ENCODE data around the gene CIART. TPM values are rescaled to one million over a fixed set of nuclear protein-coding genes. Genes with fewer than 3 reads are reported as not detected.

Gene CIART
- total and polyA plus RNA-seq, 5 experiments from 2014 or later: 0.74 to 1.8 (median 1.0) TPM

- no peak for DNase-seq
- peaks cover 14 to 27% (median 24%) of the 10 kb centered on the region in 4 donors for H3K4me1 Mint-ChIP-seq
- POLR2A ChIA-PET: interaction anchor here (0.7 to 0.9 kb wide), 2 partner anchors 9 to 16 kb away, joined by 4 to 5 read pairs; partner anchors contain the start of gene C1orf54
Observed at GRCh38 chr1:150263549-150263948, 18.8 kb upstream of the CIART start.

DNA sequence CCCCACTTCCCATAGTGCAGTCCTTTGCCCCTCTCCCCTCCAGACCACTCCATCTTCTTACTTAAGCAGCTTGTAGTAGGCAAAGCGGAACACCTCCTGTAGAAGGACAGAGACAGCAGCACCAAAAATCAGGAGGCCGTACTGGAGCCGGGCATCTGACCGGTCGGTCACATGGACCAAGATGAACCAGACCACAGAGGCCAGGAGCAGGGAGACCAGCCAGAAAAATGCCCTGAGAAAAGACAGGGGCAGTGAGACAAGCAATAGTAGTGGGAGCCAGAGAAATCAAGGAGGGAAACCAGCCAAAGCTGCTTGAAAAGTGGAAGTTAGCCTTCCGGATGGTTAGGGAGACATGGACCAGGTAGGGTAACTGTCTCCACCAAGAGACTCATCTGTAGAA lies 14.5 kb upstream of the CIART start:
- H3K4me3 Mint-ChIP-seq: peak overlapping the region; percentile 83 to 99 (median 98)
- DNase-seq (no peak), ATAC-seq (no peak)
- POLR2A ChIA-PET: interaction anchor here (0.6 kb wide), 1 partner anchor 31 kb away, joined by 3 read pairs; no protein-coding TSS in a partner anchor
- H3K27me3 Mint-ChIP-seq: no peaks in the 10 kb centered on the region
- peaks cover 0 to 33% (median 4%) of the 10 kb centered on the region in 3 donors for H3K36me3 Mint-ChIP-seq
- H3K27ac Mint-ChIP-seq: peak overlapping the region; percentile 91 to 99 (median 98)
- no peaks in the 10 kb centered on the region for H3K9me3 Mint-ChIP-seq
- peaks cover 20 to 40% (median 31%) of the 10 kb centered on the region in 4 donors for H3K4me1 Mint-ChIP-seq

More at GRCh38 chr1:150263549-150263948, 18.8 kb upstream of the CIART start:
- no peak overlapping the region for H3K4me3 Mint-ChIP-seq
- peaks cover 0 to 6% (median 0%) of the 10 kb centered on the region in 5 donors for H3K27me3 Mint-ChIP-seq
- ATAC-seq: no peak
- peaks cover 0 to 33% (median 2%) of the 10 kb centered on the region in 3 donors for H3K36me3 Mint-ChIP-seq
- peak overlapping the region in 1 of 10 donors; percentile 58 for H3K27ac Mint-ChIP-seq
- H3K9me3 Mint-ChIP-seq: no peaks in the 10 kb centered on the region

GRCh38 chr1:150268340-150268704 lies 14.0 kb upstream of the CIART start:
- POLR2A ChIA-PET: interaction anchor here (0.6 to 2.1 kb wide), 9 partner anchors 8 to 1187 kb away, joined by 3 to 12 read pairs (median 5); partner anchors contain the start of genes ANP32E, CA14, PLEKHO1 and RPRD2
- no peaks in the 10 kb centered on the region for H3K9me3 Mint-ChIP-seq
- H3K4me3 Mint-ChIP-seq: peak overlapping the region; percentile 83 to 99 (median 98)
- peak in 9 of 10 donors; percentile 28 to 76 (median 46) for DNase-seq
- ATAC-seq: peak; percentile 57 to 70
- no peaks in the 10 kb centered on the region for H3K27me3 Mint-ChIP-seq
- peaks cover 20 to 40% (median 31%) of the 10 kb centered on the region in 4 donors for H3K4me1 Mint-ChIP-seq
- H3K27ac Mint-ChIP-seq: peak overlapping the region; percentile 91 to 99 (median 98)
- H3K36me3 Mint-ChIP-seq: peaks cover 0 to 33% (median 4%) of the 10 kb centered on the region in 3 donors

DNA sequence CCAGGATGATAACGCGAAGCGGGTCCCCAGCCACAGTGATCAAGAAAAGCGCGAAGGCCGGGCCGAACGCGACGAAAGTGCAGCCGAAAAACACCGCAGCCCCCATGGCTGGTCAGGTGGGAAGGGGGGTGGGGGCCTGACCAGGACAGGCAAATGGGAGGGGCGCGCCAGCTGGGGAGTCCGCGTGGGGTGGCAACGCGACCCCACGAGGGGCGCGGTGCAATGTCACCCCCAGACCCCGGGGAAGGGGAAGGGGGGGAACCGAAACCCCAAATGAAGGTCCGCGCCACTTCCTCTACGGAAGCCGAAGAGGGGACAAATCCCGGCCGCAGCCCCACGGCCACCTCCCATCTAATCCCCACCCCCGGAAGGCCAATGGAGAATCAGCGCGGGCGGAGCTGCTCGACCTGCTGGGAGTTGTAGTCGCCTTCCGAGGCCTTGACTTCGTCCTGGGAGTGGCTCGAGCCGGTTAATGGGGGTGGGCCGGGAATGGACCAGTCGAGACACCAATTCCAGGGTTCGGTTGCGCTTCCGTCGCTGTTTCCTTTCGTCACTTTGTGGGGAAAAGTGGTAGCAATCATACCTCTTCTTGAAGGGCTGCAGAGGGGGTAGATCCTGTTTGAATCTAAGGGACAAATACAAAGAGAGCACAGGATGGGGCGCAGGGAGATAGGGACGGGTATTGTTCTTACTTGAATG lies 13.5 kb upstream of the CIART start, which contains the start of gene APH1A:
TSS of gene APH1A (minus strand) at position 312 of the 699 bp plus-strand sequence. CDS start at position 106, 206 bp downstream.
- Mint-ChIP-seq H3K4me3 (peak within 1 kb of the TSS; percentile 83 to 99 (median 98)), H3K27me3 (no peaks in the 10 kb centered on the region), H3K4me1 (peaks cover 22 to 40% (median 31%) of the 10 kb centered on the region in 4 donors), H3K27ac (peak within 1 kb of the TSS; percentile 91 to 99 (median 98)), H3K9me3 (no peaks in the 10 kb centered on the region), H3K36me3 (peaks cover 0 to 36% (median 4%) of the 10 kb centered on the region in 3 donors)
- DNase-seq (peak; percentile 73 to 97 (median 89)), ATAC-seq (peak; percentile 91 to 96)
- POLR2A ChIA-PET: interaction anchor here (0.6 to 2.1 kb wide), 14 partner anchors 8 to 1187 kb away, joined by 3 to 12 read pairs (median 4); partner anchors contain the start of genes ANP32E, CA14, MCL1 and PLEKHO1

GRCh38 chr1:150269451-150269850 lies 12.9 kb upstream of the CIART start:
- no peak for DNase-seq
- POLR2A ChIA-PET: interaction anchor here (0.8 to 2.1 kb wide), 13 partner anchors 9 to 341 kb away, joined by 3 to 12 read pairs (median 5); partner anchors contain the start of genes ANP32E, CA14, MCL1 and PLEKHO1
- Mint-ChIP-seq H3K36me3 (peaks cover 0 to 36% (median 4%) of the 10 kb centered on the region in 3 donors), H3K4me3 (peak overlapping the region; percentile 83 to 99 (median 98)), H3K27ac (peak overlapping the region; percentile 91 to 99 (median 98)), H3K27me3 (no peaks in the 10 kb centered on the region), H3K9me3 (no peaks in the 10 kb centered on the region), H3K4me1 (peaks cover 22 to 40% (median 31%) of the 10 kb centered on the region in 4 donors)
- ATAC-seq: no peak

DNA sequence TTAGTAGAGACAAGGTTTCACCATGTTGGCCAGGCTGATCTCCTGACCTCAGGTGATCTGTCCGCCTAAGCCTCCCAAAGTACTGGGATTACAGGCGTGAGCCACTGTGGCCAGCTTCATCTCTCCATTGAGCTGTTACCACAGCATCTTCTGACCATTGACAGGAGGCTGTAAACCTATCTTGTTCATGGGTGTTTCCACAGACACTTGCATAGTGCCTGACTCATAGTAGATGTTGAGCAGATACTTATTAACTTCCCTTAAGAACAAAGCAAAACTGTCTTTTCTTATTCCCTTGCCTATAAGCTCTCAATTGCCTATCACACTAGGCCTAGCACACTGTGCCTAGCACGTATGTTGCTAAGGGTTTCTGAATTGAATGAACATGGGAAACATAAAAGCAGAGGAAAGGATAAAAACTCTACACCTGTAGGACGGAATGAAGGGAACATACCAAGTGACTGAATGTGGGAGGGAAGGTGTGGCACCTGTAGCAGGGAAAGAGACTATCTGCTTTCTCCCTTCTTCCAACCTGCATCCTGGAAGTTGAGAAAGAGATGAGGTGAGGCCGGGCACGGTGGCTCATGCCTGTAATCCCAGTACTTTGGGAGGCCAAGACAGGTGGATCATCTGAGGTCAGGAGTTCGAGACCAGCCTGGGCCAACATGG lies 10.9 kb upstream of the CIART start:
- POLR2A ChIA-PET: no interaction called here
- Mint-ChIP-seq H3K4me3 (peak overlapping the region in 1 of 10 donors; percentile 45), H3K27me3 (no peaks in the 10 kb centered on the region), H3K4me1 (peaks cover 22 to 33% (median 29%) of the 10 kb centered on the region in 4 donors), H3K36me3 (peaks cover 0 to 21% (median 1%) of the 10 kb centered on the region in 3 donors), H3K27ac (peak overlapping the region in 2 of 10 donors; percentile 15 to 75), H3K9me3 (no peaks in the 10 kb centered on the region)
- no peak for DNase-seq
- no peak for ATAC-seq

- no peaks in the 10 kb centered on the region for H3K9me3 Mint-ChIP-seq
- no peak overlapping the region for H3K27ac Mint-ChIP-seq
- H3K4me3 Mint-ChIP-seq: no peak overlapping the region
- peaks cover 11 to 15% (median 11%) of the 10 kb centered on the region in 4 donors for H3K4me1 Mint-ChIP-seq
- H3K36me3 Mint-ChIP-seq: peaks cover 0 to 9% (median 1%) of the 10 kb centered on the region in 3 donors
- no peak for ATAC-seq
- DNase-seq: no peak
- POLR2A ChIA-PET: interaction anchor here (1.0 kb wide), 1 partner anchor 10 kb away, joined by 4 read pairs; no protein-coding TSS in a partner anchor
- peaks cover 0 to 2% (median 0%) of the 10 kb centered on the region in 5 donors for H3K27me3 Mint-ChIP-seq
Observed at GRCh38 chr1:150273311-150273710, 9.0 kb upstream of the CIART start.

- Mint-ChIP-seq H3K36me3 (peaks cover 0 to 5% (median 0%) of the 10 kb centered on the region in 3 donors), H3K27ac (peak overlapping the region in 6 of 10 donors; percentile 13 to 94 (median 70)), H3K4me3 (peak overlapping the region; percentile 29 to 99 (median 58)), H3K9me3 (no peaks in the 10 kb centered on the region), H3K4me1 (peaks cover 19 to 33% (median 28%) of the 10 kb centered on the region in 4 donors), H3K27me3 (peaks cover 0 to 11% (median 0%) of the 10 kb centered on the region in 5 donors)
- no peak for ATAC-seq
- POLR2A ChIA-PET: interaction anchor here (1.1 to 2.1 kb wide), 3 partner anchors 11 to 24 kb away, joined by 5 to 9 read pairs (median 7); partner anchors contain the start of gene APH1A
- DNase-seq: no peak
Observed at GRCh38 chr1:150280138-150280707, 2.1 kb upstream of the CIART start.

- Mint-ChIP-seq H3K4me1 (peaks cover 19 to 33% (median 28%) of the 10 kb centered on the region in 4 donors), H3K36me3 (peaks cover 0 to under 1% (median 0%) of the 10 kb centered on the region in 3 donors), H3K27me3 (peaks cover 0 to 11% (median 0%) of the 10 kb centered on the region in 5 donors), H3K4me3 (peak overlapping the region; percentile 75 to 99 (median 89)), H3K27ac (peak overlapping the region; percentile 78 to 95 (median 92)), H3K9me3 (no peaks in the 10 kb centered on the region)
- DNase-seq (peak; percentile 19 to 81 (median 50)), ATAC-seq (peak; percentile 32 to 52)
- POLR2A ChIA-PET: interaction anchor here (0.8 to 2.1 kb wide), 7 partner anchors 12 to 82 kb away, joined by 3 to 9 read pairs (median 4); partner anchors contain the start of genes APH1A and RPRD2
Observed at GRCh38 chr1:150281221-150281757, 1.1 kb upstream of the CIART start.

DNA sequence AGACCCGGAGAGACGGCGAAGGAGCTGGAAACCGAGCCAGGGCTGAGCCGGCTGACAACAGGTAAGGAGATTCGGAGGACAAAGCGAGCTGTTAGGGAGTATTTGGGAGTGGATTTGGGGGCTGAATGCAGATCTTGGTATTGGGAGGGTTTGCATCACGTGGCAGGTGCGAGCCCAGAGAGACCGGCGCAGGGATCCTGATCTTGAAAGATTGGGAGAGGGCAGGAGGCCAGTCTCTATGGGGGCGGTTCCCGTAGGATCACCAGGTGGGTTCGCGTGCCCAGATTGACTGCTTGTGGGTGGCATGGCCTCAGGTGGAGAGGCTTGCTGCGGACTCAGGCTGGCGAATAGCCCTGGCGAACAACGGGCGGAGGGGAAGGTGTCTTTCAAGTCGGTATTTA lies 204 bp downstream of the CIART start:
- Mint-ChIP-seq H3K9me3 (no peaks in the 10 kb centered on the region), H3K4me1 (peaks cover 19 to 33% (median 28%) of the 10 kb centered on the region in 4 donors), H3K27ac (peak overlapping the region; percentile 34 to 97 (median 92)), H3K36me3 (no peaks in the 10 kb centered on the region), H3K27me3 (peaks cover 0 to 10% (median 0%) of the 10 kb centered on the region in 5 donors), H3K4me3 (peak overlapping the region; percentile 75 to 99 (median 89))
- ATAC-seq (no peak), DNase-seq (no peak)
- POLR2A ChIA-PET: interaction anchor here (0.7 to 1.2 kb wide), 4 partner anchors 82 to 395 kb away, joined by 3 to 4 read pairs (median 3); partner anchors contain the start of gene RPRD2

GRCh38 chr1:150283260-150283659 lies 906 bp downstream of the CIART start:
- Mint-ChIP-seq H3K27ac (peak overlapping the region in 6 of 10 donors; percentile 12 to 94 (median 36)), H3K27me3 (peaks cover 0 to 10% (median 0%) of the 10 kb centered on the region in 5 donors), H3K36me3 (no peaks in the 10 kb centered on the region), H3K4me3 (peak overlapping the region in 7 of 10 donors; percentile 7 to 90 (median 45)), H3K4me1 (peaks cover 19 to 33% (median 28%) of the 10 kb centered on the region in 4 donors), H3K9me3 (no peaks in the 10 kb centered on the region)
- no peak for DNase-seq
- POLR2A ChIA-PET: interaction anchor here (1.0 to 1.2 kb wide), 3 partner anchors 81 to 396 kb away, joined by 3 read pairs; partner anchors contain the start of gene RPRD2
- ATAC-seq: no peak
